ENCODE results near the gene AKT1. TPM values are rescaled to one million over a fixed set of nuclear protein-coding genes. Genes with fewer than 3 reads are reported as not detected.

The AKT1 gene
- total RNA-seq, 1 donor from 2014 or later = 92.8 TPM

DNA sequence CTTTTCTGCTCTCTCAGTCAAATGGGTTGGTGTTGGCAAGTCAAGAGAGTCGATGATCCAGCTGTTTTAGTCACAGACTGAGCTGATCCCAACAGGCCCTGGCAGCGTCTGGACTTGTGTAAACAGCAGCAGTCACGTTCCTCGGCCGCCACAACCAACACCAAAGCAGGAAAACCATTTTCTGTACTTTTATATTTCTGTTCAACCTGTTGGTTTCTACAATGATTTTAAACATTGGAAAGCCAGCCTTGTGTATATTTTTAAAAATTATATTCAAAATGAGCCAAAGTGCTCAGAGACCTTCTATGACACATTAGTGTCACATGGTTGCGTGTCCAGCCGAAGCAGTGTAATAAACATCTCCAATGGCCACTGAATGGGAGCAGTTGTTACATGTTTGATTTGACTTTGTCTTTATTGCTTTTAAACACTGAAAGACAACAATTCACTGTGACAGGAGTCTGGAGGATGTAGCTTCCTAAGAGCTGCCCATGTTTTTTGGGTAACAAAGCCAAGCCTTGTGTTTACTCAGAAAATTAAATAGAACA is 48.5 kb downstream of the AKT1 start:
- H3K27ac ChIP-seq = peak overlapping the region; percentile 78
- TF ChIP-seq POLR2AphosphoS5 (IDR thresholded peaks at IDR 0.05; ENCODE audit: insufficient read depth in 1 of 2, low read depth in 1 of 2) (peak in 1 of 2 donors; percentile 60), POLR2A (IDR thresholded peaks at IDR 0.05) (no peak)
- TF ChIP-seq, protein P1, sequence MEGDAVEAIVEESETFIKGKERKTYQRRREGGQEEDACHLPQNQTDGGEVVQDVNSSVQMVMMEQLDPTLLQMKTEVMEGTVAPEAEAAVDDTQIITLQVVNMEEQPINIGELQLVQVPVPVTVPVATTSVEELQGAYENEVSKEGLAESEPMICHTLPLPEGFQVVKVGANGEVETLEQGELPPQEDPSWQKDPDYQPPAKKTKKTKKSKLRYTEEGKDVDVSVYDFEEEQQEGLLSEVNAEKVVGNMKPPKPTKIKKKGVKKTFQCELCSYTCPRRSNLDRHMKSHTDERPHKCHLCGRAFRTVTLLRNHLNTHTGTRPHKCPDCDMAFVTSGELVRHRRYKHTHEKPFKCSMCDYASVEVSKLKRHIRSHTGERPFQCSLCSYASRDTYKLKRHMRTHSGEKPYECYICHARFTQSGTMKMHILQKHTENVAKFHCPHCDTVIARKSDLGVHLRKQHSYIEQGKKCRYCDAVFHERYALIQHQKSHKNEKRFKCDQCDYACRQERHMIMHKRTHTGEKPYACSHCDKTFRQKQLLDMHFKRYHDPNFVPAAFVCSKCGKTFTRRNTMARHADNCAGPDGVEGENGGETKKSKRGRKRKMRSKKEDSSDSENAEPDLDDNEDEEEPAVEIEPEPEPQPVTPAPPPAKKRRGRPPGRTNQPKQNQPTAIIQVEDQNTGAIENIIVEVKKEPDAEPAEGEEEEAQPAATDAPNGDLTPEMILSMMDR (IDR thresholded peaks at IDR 0.05) = no peak
- DNase-seq (ENCODE audit: extremely low spot score in 2 of 2) = no peak
- no peaks in the 10 kb centered on the region for H3K9me3 ChIP-seq
- no peak overlapping the region for H3K4me3 ChIP-seq
- H3K27me3 ChIP-seq = no peaks in the 10 kb centered on the region
- peaks cover 42% of the 10 kb centered on the region for H3K4me1 ChIP-seq
- intact Hi-C loops (cut with DNase I) = no loop called here
- no peaks in the 10 kb centered on the region for H3K36me3 ChIP-seq

DNA sequence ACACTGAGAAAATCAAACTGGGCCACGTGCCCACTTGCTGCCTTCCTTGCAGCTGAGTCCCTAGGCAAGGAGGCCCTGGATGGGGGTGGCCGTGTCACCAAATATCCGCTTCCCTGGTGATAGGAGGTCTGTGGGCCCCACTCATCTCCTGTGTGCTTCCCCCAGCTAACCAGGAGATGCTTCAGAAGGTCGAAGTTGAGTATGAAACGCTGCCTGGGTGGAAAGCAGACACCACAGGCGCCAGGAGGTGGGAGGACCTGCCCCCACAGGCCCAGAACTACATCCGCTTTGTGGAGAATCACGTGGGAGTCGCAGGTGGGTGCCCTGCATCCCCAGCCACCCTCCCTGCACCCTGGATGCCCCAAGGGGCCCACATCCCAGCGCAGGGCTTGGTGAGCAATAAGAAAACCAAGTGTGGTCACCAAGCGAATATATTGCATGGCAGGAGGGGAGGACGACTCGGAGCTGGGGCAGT is 49.4 kb downstream of the AKT1 start:
- Histone ChIP-seq H3K9me3 (no peaks in the 10 kb centered on the region), H3K4me1 (peaks cover 38% of the 10 kb centered on the region), H3K27me3 (no peaks in the 10 kb centered on the region), H3K36me3 (no peaks in the 10 kb centered on the region), H3K4me3 (no peak overlapping the region), H3K27ac (peak overlapping the region; percentile 78)
- intact Hi-C loops (cut with DNase I) = no loop called here
- no peak for DNase-seq (ENCODE audit: extremely low spot score in 2 of 2)
- TF ChIP-seq POLR2AphosphoS5 (IDR thresholded peaks at IDR 0.05; ENCODE audit: insufficient read depth in 1 of 2, low read depth in 1 of 2) (no peak), POLR2A (IDR thresholded peaks at IDR 0.05) (no peak)
- TF ChIP-seq, protein P1 (IDR thresholded peaks at IDR 0.05) = no peak

DNA sequence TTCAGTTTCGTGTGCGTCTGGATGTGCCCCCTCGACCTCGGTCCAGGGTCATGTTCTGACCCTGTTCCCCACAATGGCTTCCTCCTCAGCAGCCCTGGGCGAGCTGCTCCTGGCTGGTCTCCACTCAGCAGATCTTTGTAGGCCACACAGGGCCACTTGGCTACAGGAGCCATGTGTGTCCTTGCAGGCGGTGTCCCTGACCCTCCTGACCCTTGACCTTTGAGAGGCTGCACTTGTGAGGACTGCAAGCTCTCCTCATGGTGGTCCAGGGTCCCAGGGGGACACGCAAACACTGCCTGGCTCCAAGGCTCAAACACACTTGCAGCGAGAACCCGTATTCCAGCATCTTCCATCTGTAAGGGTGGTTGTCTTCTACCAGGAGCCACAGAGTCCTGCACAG is 50.1 kb downstream of the AKT1 start:
- peaks cover 38% of the 10 kb centered on the region for H3K4me1 ChIP-seq

DNA sequence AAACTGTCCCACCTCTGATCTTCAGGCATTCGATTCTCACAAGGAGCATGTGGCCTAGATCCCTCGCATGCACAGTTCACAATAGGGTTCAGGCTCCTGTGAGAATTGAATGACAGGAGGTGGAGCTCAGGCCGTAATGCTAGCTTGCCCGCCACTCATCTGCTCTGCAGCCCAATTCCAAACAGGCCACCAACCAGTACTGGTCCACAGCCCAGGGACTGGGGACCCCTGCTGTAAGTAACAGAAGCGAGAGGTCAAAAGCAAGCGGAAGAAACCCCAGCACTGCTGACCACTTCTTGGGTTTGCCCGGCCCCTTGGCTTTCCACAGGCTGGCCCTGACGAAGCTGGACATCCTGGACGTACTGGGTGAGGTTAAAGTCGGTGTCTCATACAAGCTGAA is 51.1 kb downstream of the AKT1 start:
- intact Hi-C loops (cut with DNase I) = no loop called here
- TF ChIP-seq POLR2AphosphoS5 (IDR thresholded peaks at IDR 0.05; ENCODE audit: insufficient read depth in 1 of 2, low read depth in 1 of 2) = no peak
- TF ChIP-seq POLR2A (IDR thresholded peaks at IDR 0.05) = no peak
- TF ChIP-seq, protein P1 (IDR thresholded peaks at IDR 0.05) = no peak
- no peak overlapping the region for H3K27ac ChIP-seq

More for the DNA sequence above, 50.1 kb downstream of the AKT1 start:
- Histone ChIP-seq H3K36me3 (no peaks in the 10 kb centered on the region), H3K4me3 (no peak overlapping the region), H3K27me3 (no peaks in the 10 kb centered on the region), H3K27ac (no peak overlapping the region), H3K9me3 (no peaks in the 10 kb centered on the region)
- TF ChIP-seq, protein P1 (IDR thresholded peaks at IDR 0.05) = no peak
- no peak for TF ChIP-seq POLR2AphosphoS5 (IDR thresholded peaks at IDR 0.05; ENCODE audit: insufficient read depth in 1 of 2, low read depth in 1 of 2)
- TF ChIP-seq POLR2A (IDR thresholded peaks at IDR 0.05) = no peak
- DNase-seq (ENCODE audit: extremely low spot score in 2 of 2) = no peak
- intact Hi-C loops (cut with DNase I) = no loop called here

More for the DNA sequence above, 51.1 kb downstream of the AKT1 start:
- H3K36me3 ChIP-seq = no peaks in the 10 kb centered on the region
- no peaks in the 10 kb centered on the region for H3K27me3 ChIP-seq
- no peaks in the 10 kb centered on the region for H3K9me3 ChIP-seq
- H3K4me1 ChIP-seq = peaks cover 33% of the 10 kb centered on the region
- no peak for DNase-seq (ENCODE audit: extremely low spot score in 2 of 2)
- no peak overlapping the region for H3K4me3 ChIP-seq
